NCI-H146 (cell line): ENCODE data around the gene RBKS.

Experiments
- DNase-seq: peaks from one replicate; lab custom pipeline; 2025; lab: John Stamatoyannopoulos, UW

The RBKS gene

DNA sequence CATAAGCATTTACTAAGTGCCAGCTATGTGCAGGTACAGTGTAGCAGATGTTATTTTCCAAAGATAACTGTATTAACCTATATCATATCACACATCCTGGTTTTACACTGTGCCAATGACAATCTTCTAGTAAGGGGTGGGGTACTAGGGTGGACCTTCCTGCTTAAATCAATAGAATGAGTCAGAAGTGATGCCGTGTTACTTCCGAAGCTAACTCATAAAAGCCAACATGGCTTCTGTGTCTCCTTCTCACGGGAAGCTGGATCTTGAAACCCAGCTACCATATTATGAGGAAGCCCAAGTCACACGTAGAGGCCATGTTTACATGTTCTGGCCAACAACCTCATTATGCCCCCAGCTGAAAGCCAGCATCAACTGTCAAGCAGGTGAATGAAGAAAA lies 59.5 kb downstream of the RBKS start:
- DNase-seq = no peak

DNA sequence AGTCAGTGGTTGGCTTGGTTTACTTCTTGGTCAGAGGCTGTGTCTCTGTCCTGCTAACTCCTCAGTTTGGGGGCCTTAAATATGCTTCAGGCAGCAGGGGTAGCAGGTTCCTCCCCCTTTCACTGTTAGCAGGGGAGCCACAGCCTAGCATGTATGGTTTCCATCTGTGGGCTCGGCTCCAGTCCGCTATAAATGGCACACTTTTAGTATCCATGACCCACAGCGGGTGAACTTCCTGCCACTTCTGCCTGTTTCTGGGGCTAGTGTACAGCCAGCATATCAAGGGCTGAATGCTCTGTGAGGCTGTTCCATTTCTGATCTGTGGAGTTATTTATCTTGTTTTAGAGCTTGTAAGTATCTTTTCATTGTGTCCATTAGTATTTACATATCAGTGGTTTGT lies 60.4 kb downstream of the RBKS start:
- DNase-seq = peak; percentile 1

DNA sequence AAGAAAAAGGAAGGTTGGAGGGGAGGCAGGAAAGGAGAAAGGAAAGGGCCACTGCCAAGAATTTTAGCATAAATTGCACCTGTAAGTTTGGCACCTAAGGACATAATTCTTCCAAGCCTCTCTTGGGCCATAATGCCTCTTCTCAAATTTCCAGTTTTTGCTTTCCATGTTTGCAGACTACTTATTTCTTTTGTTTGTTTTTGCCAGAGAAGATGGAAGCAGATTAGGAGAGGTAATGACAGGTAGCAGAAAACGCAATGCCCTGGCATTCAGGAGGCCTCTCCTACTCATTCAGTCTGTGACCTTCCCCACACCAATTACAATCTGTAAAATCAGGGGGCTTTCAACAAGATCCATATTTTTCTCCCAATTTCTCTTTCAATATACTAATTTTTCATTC lies 61.9 kb downstream of the RBKS start:
- peak; percentile 68 for DNase-seq

DNA sequence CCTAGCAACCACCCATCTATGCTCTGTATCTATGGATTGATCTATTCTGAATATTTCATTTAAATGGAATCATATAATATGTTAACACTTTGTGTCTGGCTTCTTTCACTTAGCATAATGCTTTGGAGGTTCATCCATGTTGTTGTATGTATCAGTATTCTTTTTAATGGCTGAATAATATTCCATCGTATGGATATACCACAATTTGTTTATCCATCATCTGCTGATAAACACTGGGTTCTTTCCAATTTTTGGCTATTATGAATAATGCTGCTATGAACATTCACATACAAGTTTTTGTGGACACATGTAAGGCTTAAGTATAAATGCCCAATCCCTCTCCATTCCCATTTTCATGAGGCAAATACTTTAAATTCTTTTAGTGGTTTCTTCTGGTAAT lies 65.8 kb downstream of the RBKS start:
- DNase-seq = no peak

DNA sequence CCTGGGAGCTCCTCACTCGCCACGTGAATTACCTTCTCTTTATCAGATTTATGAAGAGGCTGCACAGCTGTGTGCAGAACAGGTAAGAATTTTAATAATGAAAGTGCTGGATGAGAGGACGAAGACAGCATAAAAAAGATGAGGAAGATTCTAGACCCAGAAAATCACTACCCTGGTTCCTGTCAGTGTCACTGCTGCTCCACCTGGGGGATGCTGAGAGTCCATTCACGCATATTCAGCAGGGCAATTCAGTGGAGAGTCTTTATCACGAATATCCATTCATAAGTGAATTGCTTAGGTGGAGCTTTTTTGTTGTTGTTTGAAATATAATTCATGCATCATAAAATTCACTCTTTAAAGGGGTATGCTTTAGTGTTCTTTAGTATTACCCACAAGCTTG lies 66.6 kb downstream of the RBKS start:
- DNase-seq = no peak

- DNase-seq = no peak
These were observed 67.1 kb downstream of the RBKS start for GRCh38 chr2:27823135-27823534.

GRCh38 chr2:27822049-27822448 lies 68.1 kb downstream of the RBKS start:
- DNase-seq = no peak

- DNase-seq = no peak
These were observed 74.2 kb downstream of the RBKS start for GRCh38 chr2:27815860-27816438.

DNA sequence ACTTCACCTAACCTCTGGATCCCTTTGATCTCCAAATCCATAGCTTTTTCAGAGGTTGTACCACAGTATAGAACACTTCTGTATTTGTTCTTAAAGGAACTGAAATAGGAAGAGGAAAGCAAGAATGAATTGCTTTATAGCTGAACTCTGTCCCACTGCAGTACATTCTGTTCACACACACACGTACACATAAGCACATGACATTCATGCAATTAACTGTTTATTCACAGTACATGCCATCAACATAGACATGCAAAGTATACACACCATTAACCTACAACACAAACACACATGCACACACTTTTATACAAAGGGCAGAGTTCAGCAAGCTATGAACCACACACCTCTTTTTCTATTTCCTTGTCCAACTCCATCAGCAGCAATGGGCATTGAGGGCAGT lies 75.4 kb downstream of the RBKS start:
- no peak for DNase-seq

DNA sequence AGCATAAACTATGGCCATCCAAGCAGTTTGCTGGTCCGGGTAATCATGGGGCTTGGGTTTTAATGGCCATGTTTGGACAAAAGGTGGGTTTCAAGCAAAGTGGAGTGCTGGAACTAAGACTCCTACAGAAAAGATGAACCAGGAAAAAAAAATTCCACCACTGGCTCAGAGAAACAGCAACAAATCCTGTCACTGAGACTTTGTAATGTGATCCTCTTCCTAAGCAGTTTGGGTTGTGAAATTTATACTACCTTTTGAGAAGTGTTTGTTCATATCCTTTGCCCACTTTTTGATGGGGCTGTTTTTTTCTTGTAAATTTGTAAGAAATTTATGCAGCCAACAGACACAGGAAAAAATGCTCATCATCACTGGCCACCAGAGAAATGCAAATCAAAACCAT lies 78.4 kb downstream of the RBKS start:
- DNase-seq = no peak

GRCh38 chr2:27810455-27810854 lies 79.7 kb downstream of the RBKS start:
- DNase-seq = no peak

- DNase-seq = no peak
These were observed 80.4 kb downstream of the RBKS start for GRCh38 chr2:27809761-27810241.

- DNase-seq = no peak
These were observed 81.2 kb downstream of the RBKS start for GRCh38 chr2:27808984-27809383.

GRCh38 chr2:27808418-27808817 lies 81.8 kb downstream of the RBKS start:
- no peak for DNase-seq

GRCh38 chr2:27807476-27807875 lies 82.7 kb downstream of the RBKS start:
- DNase-seq = peak; percentile 49

- DNase-seq = no peak
These were observed 83.7 kb downstream of the RBKS start for GRCh38 chr2:27806311-27807059.

GRCh38 chr2:27805180-27805579 lies 85.0 kb downstream of the RBKS start:
- DNase-seq = no peak

DNA sequence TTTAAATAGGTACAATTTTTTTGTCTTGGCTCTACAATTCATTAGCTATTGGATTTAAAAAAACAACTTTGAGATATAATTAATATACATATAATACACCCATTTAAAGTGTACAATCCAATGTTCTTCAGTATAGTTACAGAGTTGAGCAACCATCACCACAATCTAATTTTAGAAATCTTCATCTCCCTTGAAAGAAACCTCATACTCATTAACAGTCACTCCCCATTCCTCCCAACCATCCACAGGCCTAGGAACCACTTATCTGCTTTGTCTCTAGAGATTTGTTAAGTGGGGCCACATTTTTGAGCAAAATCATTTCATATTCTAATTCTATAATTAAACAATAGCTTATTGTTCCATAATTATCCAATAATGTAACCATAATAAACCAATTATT lies 86.0 kb downstream of the RBKS start:
- no peak for DNase-seq

GRCh38 chr2:27803046-27803445 lies 87.1 kb downstream of the RBKS start:
- DNase-seq = no peak

DNA sequence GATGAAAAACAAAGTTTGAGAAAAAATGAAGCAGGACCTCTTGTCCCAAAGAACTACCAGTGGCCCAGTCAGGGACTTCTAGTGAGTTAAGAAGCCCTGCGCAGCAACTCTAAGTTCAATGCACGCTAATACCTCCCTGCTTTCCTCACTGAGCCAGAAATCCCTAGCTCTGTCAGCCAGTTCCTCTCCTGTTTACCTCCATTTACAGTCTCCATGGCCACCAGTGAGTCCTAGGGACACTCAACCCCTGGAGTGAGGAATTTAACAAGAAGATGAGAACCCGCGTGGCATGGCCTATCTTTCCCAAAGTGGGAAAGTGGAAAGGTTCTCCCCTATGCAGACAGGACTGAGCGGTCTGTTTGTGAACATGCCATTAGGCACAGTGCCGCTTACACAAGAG lies 87.6 kb downstream of the RBKS start:
- no peak for DNase-seq

GRCh38 chr2:27800856-27801255 lies 89.3 kb downstream of the RBKS start:
- no peak for DNase-seq

- no peak for DNase-seq
These were observed 90.6 kb downstream of the RBKS start for GRCh38 chr2:27799646-27800010.

- no peak for DNase-seq
These were observed 91.1 kb downstream of the RBKS start for GRCh38 chr2:27798948-27799645.
